Right ventricle myocardium inferior (tissue), 1 donor: Measurements from ENCODE around the gene ABCC11. TPM values are rescaled to one million over a fixed set of nuclear protein-coding genes. Genes with fewer than 3 reads are reported as not detected.
"Not testable (repeated sequence)": the region's sequence is repeated elsewhere in the genome, so short reads cannot be mapped to it uniquely, and the experiment has no call there.

Source experiments
- ATAC-seq: fragments of 200-7000 bp; cut with Tn5 transposase; one replicate; pipeline ENCODE4 v1.9.1; 2020; ENCODE audit warnings: mild to moderate bottlenecking, moderate library complexity
- DNase-seq: peaks from one replicate; pipeline ENCODE4 v3.0.0; 2021; ENCODE audit errors: missing footprints
- intact Hi-C: fragments of 100-400 bp; cut with DNase I; formaldehyde crosslinking; loops from one replicate; pipeline ENCODE4 v1.11.0; 2022
- total RNA-seq: library from RNA; stranded (reverse); fragmentation: NEBNext Ultra II Directional; extraction: Animal tissue kit (Norgen Biotek cat#: 25700); gene quantifications from one replicate; pipeline ENCODE4 v1.2.1, GENCODE V29; 2021
- donor health status: DM: no; HTN: yes; CAD: no; lungs with severe emphysema.

The ABCC11 gene
- total RNA-seq, 1 donor from 2014 or later, result not detected

- intact Hi-C loops, result no loop called here
- no peak for DNase-seq
- no peak for ATAC-seq
Measured at GRCh38 chr16:48176635-48177408, 70.5 kb downstream of the ABCC11 start.

- no peak for ATAC-seq
- intact Hi-C loops, result no loop called here
Measured at GRCh38 chr16:48173889-48174288, 73.5 kb downstream of the ABCC11 start.

GRCh38 chr16:48172682-48173081 lies 74.7 kb downstream of the ABCC11 start:
- no peak for ATAC-seq
- no peak for DNase-seq

More at GRCh38 chr16:48173889-48174288, 73.5 kb downstream of the ABCC11 start:
- no peak for DNase-seq

GRCh38 chr16:48169896-48170295 lies 77.4 kb downstream of the ABCC11 start:
- ATAC-seq (no peak), DNase-seq (no peak)
- intact Hi-C loops, result no loop called here

More at GRCh38 chr16:48172682-48173081, 74.7 kb downstream of the ABCC11 start:
- intact Hi-C loops, result no loop called here

- ATAC-seq (no peak), DNase-seq (no peak)
- intact Hi-C loops, result no loop called here
Measured at GRCh38 chr16:48168075-48168474, 79.3 kb downstream of the ABCC11 start.

GRCh38 chr16:48166617-48167016 lies 80.7 kb downstream of the ABCC11 start:
- intact Hi-C loops, ATAC-seq, DNase-seq: not testable (repeated sequence)

GRCh38 chr16:48165961-48166578 lies 81.3 kb downstream of the ABCC11 start:
- DNase-seq, result no peak
- intact Hi-C loops, result loop anchor here (1.0 to 2.0 kb wide), 2 partner anchors 1023 to 1129 kb away; partner anchors contain the start of gene NETO2
- no peak for ATAC-seq

- DNase-seq (peak; percentile 87), ATAC-seq (peak; percentile 92)
- intact Hi-C loops, result loop anchor here (1.0 to 5.0 kb wide), 3 partner anchors 1022 to 1218 kb away; partner anchors contain the start of gene NETO2
Measured at GRCh38 chr16:48164907-48165715, 82.2 kb downstream of the ABCC11 start.

GRCh38 chr16:48162839-48163410 lies 84.4 kb downstream of the ABCC11 start:
- intact Hi-C loops, result loop anchor here (5.0 kb wide), 1 partner anchor 1216 kb away; no protein-coding TSS in a partner anchor
- ATAC-seq (no peak), DNase-seq (no peak)

- DNase-seq (no peak), ATAC-seq (no peak)
- intact Hi-C loops, result loop anchor here (5.0 kb wide), 1 partner anchor 1215 kb away; no protein-coding TSS in a partner anchor
Measured at GRCh38 chr16:48161906-48162305, 85.4 kb downstream of the ABCC11 start.

- intact Hi-C loops, result loop anchor here (5.0 kb wide), 1 partner anchor 1213 kb away; no protein-coding TSS in a partner anchor
- DNase-seq (no peak), ATAC-seq (no peak)
Measured at GRCh38 chr16:48160575-48160974, 86.8 kb downstream of the ABCC11 start.

- DNase-seq, result no peak
- intact Hi-C loops, result loop anchor here (5.0 kb wide), 1 partner anchor 106 kb away; no protein-coding TSS in a partner anchor
- no peak for ATAC-seq
Measured at GRCh38 chr16:48158296-48158695, 89.0 kb downstream of the ABCC11 start.

- DNase-seq (no peak), ATAC-seq (no peak)
- intact Hi-C loops, result loop anchor here (2.0 to 5.0 kb wide), 2 partner anchors 105 to 1017 kb away; no protein-coding TSS in a partner anchor
Measured at GRCh38 chr16:48157794-48158193, 89.5 kb downstream of the ABCC11 start.

GRCh38 chr16:48157302-48157701 lies 90.0 kb downstream of the ABCC11 start:
- ATAC-seq (no peak), DNase-seq (no peak)
- intact Hi-C loops, result loop anchor here (2.0 to 5.0 kb wide), 2 partner anchors 105 to 1017 kb away; no protein-coding TSS in a partner anchor

GRCh38 chr16:48156790-48157209 lies 90.5 kb downstream of the ABCC11 start:
- intact Hi-C loops, result loop anchor here (2.0 to 5.0 kb wide), 2 partner anchors 104 to 1016 kb away; no protein-coding TSS in a partner anchor
- peak; percentile 46 for ATAC-seq

GRCh38 chr16:48155926-48156789 lies 91.2 kb downstream of the ABCC11 start, which contains the start of gene ABCC12:
Gene ABCC12, minus strand, starts transcription at chr16:48155993. Its CDS starts 9,569 bp downstream, at chr16:48146424.
- no peak for DNase-seq
- no peak for ATAC-seq
- intact Hi-C loops, result loop anchor here (2.0 to 5.0 kb wide), 2 partner anchors 104 to 1015 kb away; no protein-coding TSS in a partner anchor

More at GRCh38 chr16:48156790-48157209, 90.5 kb downstream of the ABCC11 start:
- peak; percentile 92 for DNase-seq

GRCh38 chr16:48153774-48154173 lies 93.6 kb downstream of the ABCC11 start:
- ATAC-seq, result no peak
- intact Hi-C loops, result no loop called here

More at GRCh38 chr16:48153774-48154173, 93.6 kb downstream of the ABCC11 start:
- no peak for DNase-seq
